Trophoblast cell (in vitro differentiated cells and primary cell): Measurements from ENCODE around the gene DBH.
A peak's percentile ranks its signal among the peaks of the same experiment; 100 is the strongest.
"Not testable (repeated sequence)": the region's sequence is repeated elsewhere in the genome, so short reads cannot be mapped to it uniquely, and the experiment has no call there.

Experiments
- DNase-seq, 2 donors: peaks; one replicate each; pipeline ENCODE4 v3.0.0-alpha.2; 2016
- H2AFZ ChIP-seq: 2 replicates; pipeline ENCODE4 v1.6.1; 2013; ENCODE audit warnings: low read length, moderate library complexity, mild to moderate bottlenecking; ENCODE audit not compliant: insufficient read depth, poor library complexity
- H2AK5ac ChIP-seq: 2 replicates; pipeline ENCODE4 v1.6.1; 2013; ENCODE audit warnings: mild to moderate bottlenecking, low read length
- H2BK120ac ChIP-seq: 2 replicates; pipeline ENCODE4 v1.6.1; 2013; ENCODE audit warnings: low read length, mild to moderate bottlenecking, moderate library complexity; ENCODE audit not compliant: insufficient read depth, poor library complexity
- H2BK12ac ChIP-seq: 2 replicates; pipeline ENCODE4 v1.6.1; 2013; ENCODE audit warnings: mild to moderate bottlenecking, low read length, moderate library complexity
- H2BK5ac ChIP-seq: 2 replicates; pipeline ENCODE4 v1.6.1; 2013; ENCODE audit warnings: low read length, low read depth, moderate library complexity, mild to moderate bottlenecking; ENCODE audit not compliant: poor library complexity
- H3K14ac ChIP-seq: 2 replicates; pipeline ENCODE4 v1.6.1; 2013; ENCODE audit warnings: mild to moderate bottlenecking, low read length
- H3K18ac ChIP-seq: 2 replicates; pipeline ENCODE4 v1.6.1; 2013; ENCODE audit warnings: mild to moderate bottlenecking, low read length
- H3K23ac ChIP-seq: 2 replicates; pipeline ENCODE4 v1.6.1; 2013; ENCODE audit warnings: low read length
- H3K27ac ChIP-seq: 2 replicates; pipeline ENCODE4 v1.5.1; 2013; ENCODE audit warnings: low read depth, mild to moderate bottlenecking, inconsistent platforms, low read length, moderate library complexity
- H3K27me3 ChIP-seq: 2 replicates; pipeline ENCODE4 v1.6.1; 2013; ENCODE audit warnings: inconsistent platforms, mild to moderate bottlenecking, low read length, moderate library complexity; ENCODE audit not compliant: insufficient read depth
- H3K36me3 ChIP-seq, 2 experiments: 1 replicate in 1 of 2; 2 replicates in 1 of 2; pipeline ENCODE4 v1.6.1; 2013; ENCODE audit warnings: low read length in 2 of 2, mild to moderate bottlenecking in 2 of 2, moderate library complexity in 1 of 2; ENCODE audit not compliant: insufficient read depth in 2 of 2, control insufficient read depth in 1 of 2
- H3K4ac ChIP-seq: 2 replicates; pipeline ENCODE4 v1.6.1; 2013; ENCODE audit warnings: low read depth, mild to moderate bottlenecking, low read length, moderate library complexity
- H3K4me1 ChIP-seq, 2 experiments: 1 replicate in 1 of 2; 2 replicates in 1 of 2; pipeline ENCODE4 v1.6.1; 2013; ENCODE audit warnings: low read length in 2 of 2, mild to moderate bottlenecking in 2 of 2, moderate library complexity in 1 of 2; ENCODE audit not compliant: insufficient read depth in 2 of 2, control insufficient read depth in 1 of 2
- H3K4me2 ChIP-seq: 2 replicates; pipeline ENCODE4 v1.6.1; 2013; ENCODE audit warnings: inconsistent platforms, mild to moderate bottlenecking, low read length, moderate library complexity
- H3K4me3 ChIP-seq: 2 replicates; pipeline ENCODE4 v1.5.1; 2013; ENCODE audit warnings: mild to moderate bottlenecking, low read depth, low read length, inconsistent platforms
- H3K79me1 ChIP-seq: one replicate; pipeline ENCODE4 v1.6.1; 2013; ENCODE audit warnings: low read length
- H3K79me2 ChIP-seq: 2 replicates; pipeline ENCODE4 v1.6.1; 2013; ENCODE audit warnings: low read length, mild to moderate bottlenecking; ENCODE audit not compliant: control insufficient read depth, insufficient read depth, poor library complexity
- H3K9ac ChIP-seq: 2 replicates; pipeline ENCODE4 v1.6.1; 2013; ENCODE audit warnings: mild to moderate bottlenecking, low read length
- H3K9me3 ChIP-seq: 2 replicates; pipeline ENCODE4 v1.6.1; 2013; ENCODE audit warnings: low read depth, mild to moderate bottlenecking, control low read depth, inconsistent platforms, low read length; ENCODE audit not compliant: insufficient read depth
- H4K12ac ChIP-seq: 2 replicates; pipeline ENCODE4 v1.6.1; 2013; ENCODE audit warnings: low read depth, mild to moderate bottlenecking, low read length, moderate library complexity
- H4K8ac ChIP-seq: 2 replicates; pipeline ENCODE4 v1.6.1; 2013; ENCODE audit warnings: low read depth, mild to moderate bottlenecking, low read length, moderate library complexity
- H4K91ac ChIP-seq: one replicate; pipeline ENCODE4 v1.6.1; 2013; ENCODE audit warnings: low read depth, mild to moderate bottlenecking, low read length, moderate library complexity
- WGBS: extraction: QIAGEN DNeasy Blood & Tissue Kit; methylation state at CpG from one replicate; pipeline ENCODE4 v1.1.7; 2013; ENCODE audit warnings: missing lambda C conversion rate; ENCODE audit not compliant: insufficient read length, insufficient coverage; ENCODE audit errors: extremely low coverage; 5-methylcytosine and 5-hydroxymethylcytosine counted together

Gene DBH

GRCh38 chr9:133672503-133673257, 36.5 kb downstream of the DBH start:
- H3K79me2 ChIP-seq = no peaks in the 10 kb centered on the region

GRCh38 chr9:133673258-133673655, 37.1 kb downstream of the DBH start:
- Histone ChIP-seq H3K9ac (no peak overlapping the region), H3K9me3 (peaks cover 6% of the 10 kb centered on the region), H4K91ac (peak overlapping the region; percentile 11), H3K79me2 (no peaks in the 10 kb centered on the region), H2AK5ac (no peak overlapping the region), H4K8ac (no peak overlapping the region), H2BK12ac (peak overlapping the region; percentile 8), H4K12ac (no peak overlapping the region), H3K27me3 (no peaks in the 10 kb centered on the region), H3K4me2 (no peak overlapping the region), H3K23ac (no peak overlapping the region), H3K36me3 (no peaks in the 10 kb centered on the region), H2BK5ac (no peak overlapping the region), H3K18ac (no peak overlapping the region), H3K4ac (no peak overlapping the region), H3K79me1 (no peaks in the 10 kb centered on the region), H3K4me1 (peaks cover 0 to 3% of the 10 kb centered on the region in 2 experiments), H2AFZ (no peak overlapping the region), H3K14ac (peak overlapping the region; percentile 22), H3K4me3 (no peak overlapping the region), H2BK120ac (no peak overlapping the region), H3K27ac (no peak overlapping the region)
- WGBS = no CpG with 5 or more reads among the region's 9 CpGs
- no peak for DNase-seq

More at GRCh38 chr9:133672503-133673257, 36.5 kb downstream of the DBH start:
- Histone ChIP-seq H3K4me2 (no peak overlapping the region), H3K4me1 (peaks cover 0 to 3% of the 10 kb centered on the region in 2 experiments), H2BK120ac (no peak overlapping the region), H4K12ac (no peak overlapping the region), H3K27ac (no peak overlapping the region), H3K14ac (peak overlapping the region; percentile 22), H3K18ac (no peak overlapping the region), H3K4ac (no peak overlapping the region), H3K36me3 (no peaks in the 10 kb centered on the region), H3K4me3 (peak overlapping the region; percentile 5), H2AK5ac (no peak overlapping the region), H3K9ac (no peak overlapping the region), H2BK12ac (peak overlapping the region; percentile 8), H2AFZ (no peak overlapping the region), H2BK5ac (no peak overlapping the region), H3K79me1 (no peaks in the 10 kb centered on the region), H4K91ac (peak overlapping the region; percentile 11), H3K27me3 (no peaks in the 10 kb centered on the region), H3K23ac (no peak overlapping the region), H4K8ac (no peak overlapping the region), H3K9me3 (peaks cover 6% of the 10 kb centered on the region)
- no peak for DNase-seq
- no CpG with 5 or more reads among the region's 31 CpGs for WGBS

- no CpG with 5 or more reads among the region's 14 CpGs for WGBS
- no peak overlapping the region for H4K91ac ChIP-seq
- H4K8ac ChIP-seq = no peak overlapping the region
- H2BK120ac ChIP-seq = no peak overlapping the region
- no peaks in the 10 kb centered on the region for H3K79me1 ChIP-seq
- no peak overlapping the region for H2AFZ ChIP-seq
- H3K79me2 ChIP-seq = no peaks in the 10 kb centered on the region
- H3K4me3 ChIP-seq = no peak overlapping the region
- no peaks in the 10 kb centered on the region for H3K36me3 ChIP-seq
- DNase-seq = no peak
- no peak overlapping the region for H3K4ac ChIP-seq
- H3K23ac ChIP-seq = no peak overlapping the region
- no peak overlapping the region for H2BK12ac ChIP-seq
- H2AK5ac ChIP-seq = peak overlapping the region; percentile 51
- H4K12ac ChIP-seq = no peak overlapping the region
- H3K4me2 ChIP-seq = no peak overlapping the region
- no peak overlapping the region for H3K27ac ChIP-seq
- H3K27me3 ChIP-seq = no peaks in the 10 kb centered on the region
- peaks cover 6% of the 10 kb centered on the region for H3K9me3 ChIP-seq
- no peak overlapping the region for H3K14ac ChIP-seq
- no peak overlapping the region for H2BK5ac ChIP-seq
- no peak overlapping the region for H3K9ac ChIP-seq
- peaks cover 0 to 3% of the 10 kb centered on the region in 2 experiments for H3K4me1 ChIP-seq
- H3K18ac ChIP-seq = no peak overlapping the region
Observed at GRCh38 chr9:133674091-133674490, 37.9 kb downstream of the DBH start.

GRCh38 chr9:133675796-133676195, 39.6 kb downstream of the DBH start:
- not testable (repeated sequence) for H3K27me3 ChIP-seq, H3K4me3 ChIP-seq
- no CpG with 5 or more reads among the region's 3 CpGs for WGBS

More at GRCh38 chr9:133675796-133676195, 39.6 kb downstream of the DBH start:
- H3K4ac ChIP-seq, H3K9me3 ChIP-seq, H2BK5ac ChIP-seq, H2BK12ac ChIP-seq, H3K9ac ChIP-seq, H3K27ac ChIP-seq, H3K79me1 ChIP-seq, H2BK120ac ChIP-seq, H3K23ac ChIP-seq, H2AK5ac ChIP-seq, H3K18ac ChIP-seq, H4K8ac ChIP-seq, H3K4me2 ChIP-seq, H3K4me1 ChIP-seq, H3K36me3 ChIP-seq, H4K91ac ChIP-seq, H3K14ac ChIP-seq, H3K79me2 ChIP-seq, H2AFZ ChIP-seq, H4K12ac ChIP-seq, DNase-seq: not testable (repeated sequence)
